HAP-1 (cell line): ENCODE data around the gene MLEC.

Experiments
- DNase-seq, 2 experiments: peaks; one replicate each; pipeline ENCODE4 v3.0.0-alpha.2; 2016 to 2020; ENCODE audit warnings: low spot score in 2 of 2
- H3K27me3 ChIP-seq: fragments of 250-450 bp; sonication (Bioruptor Pico); 2 replicates; pipeline ENCODE4 v1.5.1; 2020; ENCODE audit warnings: low read depth, mild to moderate bottlenecking, moderate library complexity
- H3K36me3 ChIP-seq: fragments of 250-450 bp; sonication (Bioruptor Pico); replicated peaks from 2 replicates; pipeline ENCODE4 v1.5.1; 2020; ENCODE audit warnings: mild to moderate bottlenecking
- H3K4me1 ChIP-seq: fragments of 250-450 bp; sonication (Bioruptor Pico); 2 replicates; pipeline ENCODE4 v1.5.1; 2020; ENCODE audit warnings: mild to moderate bottlenecking
- H3K4me3 ChIP-seq: fragments of 250-450 bp; sonication (Bioruptor Pico); 2 replicates; pipeline ENCODE4 v1.5.1; 2020; ENCODE audit warnings: mild to moderate bottlenecking, moderate library complexity
- H3K9me3 ChIP-seq: fragments of 250-450 bp; sonication (Bioruptor Pico); 2 replicates; pipeline ENCODE4 v1.5.1; 2020; ENCODE audit warnings: mild to moderate bottlenecking, moderate library complexity
- in situ Hi-C: fragments of 300-500 bp; cut with MboI; formaldehyde crosslinking; loops from 3 replicates; pipeline ENCODE4 v1.14.3; 2020; ENCODE audit warnings: low sequenced_read_pairs, inconsistent platforms, mixed read lengths

Gene MLEC

GRCh38 chr12:120710805-120711296, 23.9 kb downstream of the MLEC start:
- in situ Hi-C loops, result loop anchor here (5.0 to 10.0 kb wide), 3 partner anchors 64 to 386 kb away; partner anchors contain the start of genes PLA2G1B and POP5
- H3K9me3 ChIP-seq, result no peaks in the 10 kb centered on the region
- H3K27me3 ChIP-seq, result no peaks in the 10 kb centered on the region
- H3K4me1 ChIP-seq, result peaks cover 9% of the 10 kb centered on the region
- DNase-seq, result peak in 1 of 2 experiments; percentile 44
- peak overlapping the region; percentile 71 for H3K4me3 ChIP-seq
- H3K36me3 ChIP-seq, result peaks cover 25% of the 10 kb centered on the region

- peak overlapping the region; percentile 71 for H3K4me3 ChIP-seq
- DNase-seq, result peak in 1 of 2 experiments; percentile 39
- in situ Hi-C loops, result loop anchor here (5.0 to 10.0 kb wide), 3 partner anchors 64 to 387 kb away; partner anchors contain the start of genes PLA2G1B and POP5
- H3K4me1 ChIP-seq, result peaks cover 9% of the 10 kb centered on the region
- H3K9me3 ChIP-seq, result no peaks in the 10 kb centered on the region
- H3K36me3 ChIP-seq, result peaks cover 31% of the 10 kb centered on the region
- no peaks in the 10 kb centered on the region for H3K27me3 ChIP-seq
Measured at GRCh38 chr12:120711411-120711810, 24.5 kb downstream of the MLEC start.

GRCh38 chr12:120712610-120713009, 25.7 kb downstream of the MLEC start:
- Histone ChIP-seq H3K9me3 (no peaks in the 10 kb centered on the region), H3K4me1 (peaks cover 9% of the 10 kb centered on the region), H3K36me3 (peaks cover 43% of the 10 kb centered on the region), H3K27me3 (no peaks in the 10 kb centered on the region), H3K4me3 (no peak overlapping the region)
- DNase-seq, result no peak
- in situ Hi-C loops, result loop anchor here (5.0 to 10.0 kb wide), 3 partner anchors 65 to 388 kb away; partner anchors contain the start of genes PLA2G1B and POP5

GRCh38 chr12:120713861-120714482, 27.0 kb downstream of the MLEC start:
- peak; percentile 80 to 88 for DNase-seq
- in situ Hi-C loops, result loop anchor here (5.0 to 10.0 kb wide), 3 partner anchors 67 to 389 kb away; partner anchors contain the start of genes PLA2G1B and POP5
- peaks cover 54% of the 10 kb centered on the region for H3K36me3 ChIP-seq

GRCh38 chr12:120718055-120718454, 31.1 kb downstream of the MLEC start:
- no peaks in the 10 kb centered on the region for H3K4me1 ChIP-seq
- H3K36me3 ChIP-seq, result peaks cover 95% of the 10 kb centered on the region
- in situ Hi-C loops, result loop anchor here (10.0 kb wide), 1 partner anchor 393 kb away; the partner anchor contains the start of gene PLA2G1B
- no peaks in the 10 kb centered on the region for H3K27me3 ChIP-seq
- no peak for DNase-seq
- no peaks in the 10 kb centered on the region for H3K9me3 ChIP-seq
- H3K4me3 ChIP-seq, result no peak overlapping the region

More at GRCh38 chr12:120713861-120714482, 27.0 kb downstream of the MLEC start:
- H3K4me3 ChIP-seq, result no peak overlapping the region
- peaks cover 9% of the 10 kb centered on the region for H3K4me1 ChIP-seq
- H3K9me3 ChIP-seq, result no peaks in the 10 kb centered on the region
- no peaks in the 10 kb centered on the region for H3K27me3 ChIP-seq

- Histone ChIP-seq H3K36me3 (peaks cover 96% of the 10 kb centered on the region), H3K4me1 (no peaks in the 10 kb centered on the region), H3K27me3 (no peaks in the 10 kb centered on the region), H3K4me3 (no peak overlapping the region), H3K9me3 (no peaks in the 10 kb centered on the region)
- no peak for DNase-seq
- in situ Hi-C loops, result loop anchor here (10.0 kb wide), 1 partner anchor 394 kb away; the partner anchor contains the start of gene PLA2G1B
Measured at GRCh38 chr12:120719072-120719471, 32.1 kb downstream of the MLEC start.

- in situ Hi-C loops, result loop anchor here (10.0 kb wide), 1 partner anchor 395 kb away; the partner anchor contains the start of gene PLA2G1B
- Histone ChIP-seq H3K9me3 (no peaks in the 10 kb centered on the region), H3K4me3 (no peak overlapping the region), H3K4me1 (no peaks in the 10 kb centered on the region), H3K27me3 (no peaks in the 10 kb centered on the region), H3K36me3 (peaks cover 95% of the 10 kb centered on the region)
- no peak for DNase-seq
Measured at GRCh38 chr12:120719496-120720233, 32.7 kb downstream of the MLEC start.

- Histone ChIP-seq H3K36me3 (peaks cover 89% of the 10 kb centered on the region), H3K9me3 (no peaks in the 10 kb centered on the region), H3K27me3 (no peaks in the 10 kb centered on the region), H3K4me1 (no peaks in the 10 kb centered on the region), H3K4me3 (no peak overlapping the region)
- no peak for DNase-seq
- in situ Hi-C loops, result no loop called here
Measured at GRCh38 chr12:120720234-120720986, 33.5 kb downstream of the MLEC start.

- Histone ChIP-seq H3K4me1 (peaks cover 1% of the 10 kb centered on the region), H3K36me3 (peaks cover 81% of the 10 kb centered on the region), H3K27me3 (no peaks in the 10 kb centered on the region), H3K9me3 (no peaks in the 10 kb centered on the region), H3K4me3 (no peak overlapping the region)
- DNase-seq, result no peak
- in situ Hi-C loops, result no loop called here
Measured at GRCh38 chr12:120720987-120721801, 34.2 kb downstream of the MLEC start.

GRCh38 chr12:120721866-120722265, 34.9 kb downstream of the MLEC start:
- Histone ChIP-seq H3K36me3 (peaks cover 75% of the 10 kb centered on the region), H3K27me3 (no peaks in the 10 kb centered on the region), H3K4me1 (peaks cover 6% of the 10 kb centered on the region), H3K4me3 (no peak overlapping the region), H3K9me3 (no peaks in the 10 kb centered on the region)
- DNase-seq, result no peak
- in situ Hi-C loops, result no loop called here

GRCh38 chr12:120722784-120723183, 35.8 kb downstream of the MLEC start:
- Histone ChIP-seq H3K9me3 (no peaks in the 10 kb centered on the region), H3K36me3 (peaks cover 75% of the 10 kb centered on the region), H3K4me3 (no peak overlapping the region), H3K4me1 (peaks cover 6% of the 10 kb centered on the region), H3K27me3 (no peaks in the 10 kb centered on the region)
- in situ Hi-C loops, result no loop called here
- DNase-seq, result no peak

- DNase-seq, result no peak
- Histone ChIP-seq H3K27me3 (no peaks in the 10 kb centered on the region), H3K4me1 (peaks cover 6% of the 10 kb centered on the region), H3K4me3 (no peak overlapping the region), H3K9me3 (no peaks in the 10 kb centered on the region), H3K36me3 (peaks cover 61% of the 10 kb centered on the region)
- in situ Hi-C loops, result no loop called here
Measured at GRCh38 chr12:120724720-120725119, 37.8 kb downstream of the MLEC start.
